CD4-positive, alpha-beta T cell treated with Interleukin-17A for 4 hours (primary cell): ENCODE data around the gene PXDN.

Source experiments
- DNase-seq: peaks from one replicate; pipeline ENCODE4 v3.0.0-alpha.2; 2020; ENCODE audit warnings: mixed read lengths

PXDN gene

DNA sequence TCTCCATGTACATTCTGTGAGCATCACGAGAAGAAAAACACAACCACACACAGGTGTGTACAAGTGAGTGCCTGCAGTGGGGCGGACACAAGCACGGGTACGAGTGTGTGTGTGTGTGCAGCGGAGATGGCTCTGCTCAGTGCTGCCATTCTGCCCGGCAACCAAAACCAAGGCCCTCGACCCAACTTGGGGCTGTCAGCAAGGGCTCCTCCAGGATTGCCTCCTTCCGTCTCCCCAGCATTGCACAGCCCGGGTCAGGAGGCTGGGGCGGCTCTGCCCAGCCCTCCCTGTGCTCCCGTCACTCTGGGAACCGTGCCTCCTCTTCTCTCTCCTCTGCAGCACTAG, 66.5 kb downstream of the PXDN start:
- DNase-seq = no peak

DNA sequence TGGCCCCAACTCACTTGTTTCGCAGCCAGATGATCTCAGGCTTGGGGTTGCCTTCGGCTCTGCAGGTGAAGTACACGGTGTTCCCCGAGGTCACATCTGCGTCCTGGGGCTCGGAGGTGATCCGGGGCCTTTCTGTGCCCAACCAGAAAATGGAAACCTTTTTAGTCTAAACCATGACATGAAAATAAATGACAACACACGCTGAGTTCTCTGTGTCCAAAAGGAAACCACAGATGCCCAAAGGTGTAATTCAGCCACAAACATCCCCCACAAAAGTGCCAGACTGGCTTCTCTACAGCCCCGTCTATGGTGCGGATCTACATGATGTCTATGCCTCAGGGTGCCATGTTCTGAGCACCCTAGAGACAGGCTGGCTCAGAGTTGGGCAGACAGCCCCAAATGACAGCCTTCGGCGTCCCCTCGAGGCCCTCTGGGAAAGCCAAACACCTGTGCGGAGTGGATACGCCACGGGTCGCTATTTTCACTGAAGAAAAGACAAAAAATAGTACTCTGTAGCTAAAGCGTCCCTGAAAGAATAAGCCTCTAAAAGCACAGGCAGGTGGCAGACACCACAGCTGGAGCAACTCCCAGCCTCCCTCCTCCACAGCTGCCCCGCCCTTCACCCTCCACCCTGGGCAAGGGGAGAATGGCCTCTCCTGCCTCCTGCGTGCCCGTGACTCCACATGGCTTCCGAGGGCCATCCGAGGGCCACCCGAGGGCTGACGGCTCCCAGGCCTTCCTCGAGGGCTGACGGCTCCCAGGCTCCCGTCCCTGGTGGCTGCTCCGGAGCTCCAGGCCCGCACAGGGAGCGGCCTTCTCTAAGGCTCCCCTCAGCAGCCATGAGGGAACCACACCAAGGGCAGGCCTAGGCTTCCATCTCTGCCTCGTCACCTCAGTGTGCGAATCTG, 67.1 kb downstream of the PXDN start:
- DNase-seq = no peak

DNA sequence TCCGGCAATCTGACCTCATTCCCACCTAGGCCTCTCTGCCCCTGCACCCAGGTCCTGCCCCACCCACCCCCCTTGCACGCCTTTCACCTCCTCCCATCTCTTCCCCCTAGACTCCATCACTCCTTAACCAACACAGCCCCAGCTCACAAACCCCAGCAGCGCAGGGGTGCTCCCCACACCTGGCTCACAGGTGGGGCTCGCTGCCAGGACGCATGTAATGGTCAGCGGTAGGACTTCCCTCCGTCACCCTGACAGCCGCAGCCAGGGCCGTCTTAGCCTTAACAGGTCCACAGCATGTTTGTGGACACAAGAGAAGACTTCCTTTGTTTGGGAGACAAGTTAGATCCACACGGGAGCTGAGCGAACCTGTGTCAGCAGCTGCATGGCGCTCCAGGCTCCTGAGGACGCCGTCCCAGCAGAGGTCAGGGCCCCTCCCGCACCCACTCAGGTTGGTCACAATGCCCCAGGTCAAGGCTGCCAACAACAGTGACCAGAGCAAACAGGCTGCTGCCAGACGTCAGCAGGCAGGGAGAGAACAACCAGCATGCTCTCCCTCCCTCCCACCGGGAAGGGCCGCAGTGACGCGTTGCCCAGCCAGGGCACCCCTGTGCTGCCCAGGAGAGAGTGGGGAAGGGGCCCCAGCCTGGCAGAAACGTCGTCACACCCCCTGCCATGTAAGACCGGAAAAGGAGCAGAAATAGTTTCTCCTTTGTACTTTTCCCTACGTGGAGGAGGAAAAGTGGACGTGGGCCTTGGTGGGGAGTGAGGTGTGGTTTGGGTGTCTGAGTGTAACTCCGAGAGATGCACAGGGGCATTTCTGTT, 68.0 kb downstream of the PXDN start:
- no peak for DNase-seq

DNA sequence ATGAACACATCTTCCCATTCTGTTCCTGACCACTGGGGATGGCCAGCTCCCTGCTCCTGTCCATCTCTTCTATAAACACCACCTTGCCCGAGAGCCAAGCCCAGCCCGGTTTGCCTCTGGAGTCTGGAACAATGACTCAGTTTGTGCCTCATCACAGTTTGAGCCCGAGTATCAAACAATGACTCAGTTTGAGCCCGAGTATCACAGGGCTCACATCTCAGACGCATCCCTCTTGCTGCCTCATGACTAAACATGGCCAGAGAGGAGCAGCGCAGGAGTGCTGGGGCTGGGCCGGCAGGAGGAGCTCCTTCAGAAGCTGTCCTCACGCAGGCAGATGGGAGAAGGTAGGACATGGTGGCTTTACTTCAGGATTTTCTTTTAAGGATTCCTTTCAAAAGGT, 68.7 kb downstream of the PXDN start:
- DNase-seq = no peak

DNA sequence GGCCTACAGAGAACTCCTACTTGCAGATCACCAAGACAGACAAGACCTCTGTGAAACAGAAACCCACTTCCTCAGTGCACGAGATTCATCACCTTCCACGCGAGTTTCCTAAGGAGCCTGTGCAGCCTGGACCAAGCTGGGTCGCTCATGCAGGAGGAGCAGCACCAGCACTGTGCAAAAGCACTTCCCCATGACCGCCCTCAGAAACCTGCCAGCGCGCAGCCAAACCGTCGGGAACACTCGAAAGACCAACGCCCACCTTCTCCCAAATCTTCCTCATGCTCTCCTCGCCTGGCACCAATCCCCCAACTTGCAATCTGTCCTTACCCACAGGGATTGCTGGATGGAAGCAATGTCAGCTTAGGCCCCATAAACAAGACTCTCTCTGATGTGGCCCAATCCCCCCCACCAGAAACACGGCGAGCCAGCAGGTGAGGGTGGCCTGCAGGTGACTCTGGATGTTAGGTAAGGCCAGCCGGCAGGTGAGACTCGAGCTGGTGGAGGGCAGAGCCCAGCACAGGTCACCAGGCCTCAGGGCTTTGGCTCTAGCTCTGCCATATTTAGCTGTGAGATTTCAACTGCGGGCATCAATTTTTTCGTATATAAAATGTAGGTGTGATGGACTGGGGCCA, 69.4 kb downstream of the PXDN start:
- DNase-seq = no peak

DNA sequence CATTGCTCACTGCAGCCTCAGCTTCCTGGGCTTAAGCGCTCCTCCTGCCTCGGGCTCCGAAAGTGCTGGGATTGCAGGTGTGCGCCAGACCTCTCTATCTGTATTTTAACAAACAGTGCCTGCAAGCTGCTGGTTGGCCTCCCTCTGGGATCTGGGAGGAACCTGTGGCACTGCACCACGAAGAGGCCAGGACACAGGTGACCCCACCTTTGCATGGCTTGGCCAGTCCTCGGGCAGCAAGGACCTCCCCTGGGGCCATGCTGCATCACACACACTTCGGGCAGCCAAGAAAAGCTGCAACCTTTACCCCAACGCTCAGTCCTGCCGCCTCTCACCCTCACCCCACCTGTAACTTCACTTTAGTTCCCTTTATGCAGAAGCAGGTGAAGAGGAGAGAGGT, 70.0 kb downstream of the PXDN start:
- no peak for DNase-seq

DNA sequence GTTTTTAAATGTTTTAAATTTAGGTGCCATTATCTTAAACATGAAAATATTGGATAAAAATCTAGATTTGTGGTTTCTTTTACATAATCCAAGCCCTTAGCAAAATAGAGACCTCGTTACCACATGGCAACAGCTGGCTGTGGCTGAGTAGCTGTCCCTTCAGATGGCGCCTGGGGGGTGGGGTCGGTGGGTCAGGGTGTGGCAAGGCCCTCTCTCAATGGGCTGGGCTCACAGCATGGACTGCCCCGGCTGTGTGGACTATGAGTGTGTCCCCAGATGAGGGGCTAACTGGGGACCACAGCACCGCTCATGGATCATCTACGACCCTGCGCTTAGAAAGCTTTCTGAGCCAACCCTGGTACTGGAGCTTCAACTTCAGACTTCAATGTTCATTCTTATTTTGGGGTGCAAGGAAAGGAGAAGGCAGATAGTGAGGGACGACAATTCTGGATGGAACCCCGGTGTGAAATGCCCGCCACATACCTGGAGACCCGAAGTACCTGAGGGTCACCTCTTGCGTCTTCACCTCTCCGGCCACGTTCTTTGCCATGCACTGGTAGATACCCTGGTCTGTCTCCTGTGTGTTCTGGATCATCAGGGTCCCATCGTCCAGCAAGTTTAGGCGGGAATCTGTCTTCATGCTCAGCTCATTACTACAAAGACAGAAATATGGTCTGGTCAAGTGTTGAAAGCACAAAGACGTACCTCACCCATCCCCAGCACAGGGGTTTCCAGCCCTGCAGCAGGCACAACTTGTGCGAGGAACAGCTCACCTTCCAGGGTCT, 71.0 kb downstream of the PXDN start:
- no peak for DNase-seq

DNA sequence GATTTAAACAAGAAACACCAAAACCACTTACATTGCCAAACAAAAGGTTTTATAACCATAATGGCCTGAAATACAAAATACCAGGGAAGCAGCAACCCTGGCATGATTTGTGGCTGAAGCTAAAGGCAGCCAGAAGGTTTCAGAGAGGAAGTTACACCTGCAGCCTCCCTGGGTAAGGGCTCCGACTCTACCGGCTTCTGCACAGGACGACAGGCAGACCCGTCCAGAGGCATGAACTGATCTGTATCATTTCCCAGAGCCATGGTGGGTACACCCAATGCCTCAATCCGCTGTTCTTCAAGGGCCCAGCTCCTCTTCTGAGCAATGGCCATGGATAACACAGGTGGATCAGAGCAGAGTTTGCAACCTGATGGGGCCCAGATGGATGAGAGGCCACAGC, 71.6 kb downstream of the PXDN start:
- DNase-seq = no peak

DNA sequence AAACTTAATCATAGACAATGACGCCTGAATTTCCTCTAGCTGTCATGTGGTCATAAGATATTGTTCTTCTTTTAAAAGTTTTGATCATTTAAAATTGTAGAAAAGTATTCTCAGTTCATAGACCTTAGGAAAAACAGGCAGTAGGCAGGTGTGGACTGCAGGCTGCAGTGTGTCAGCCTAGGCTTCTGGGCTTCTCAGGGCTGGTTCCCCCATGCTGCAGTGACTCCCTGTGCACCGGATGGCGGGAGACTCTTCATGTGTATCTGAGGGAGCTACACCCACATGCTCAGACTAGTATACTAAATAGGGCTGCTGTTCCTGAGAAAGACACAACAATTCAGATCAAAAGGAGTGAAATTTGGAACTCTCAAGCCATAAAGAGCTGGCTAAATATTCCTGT, 72.4 kb downstream of the PXDN start:
- no peak for DNase-seq

DNA sequence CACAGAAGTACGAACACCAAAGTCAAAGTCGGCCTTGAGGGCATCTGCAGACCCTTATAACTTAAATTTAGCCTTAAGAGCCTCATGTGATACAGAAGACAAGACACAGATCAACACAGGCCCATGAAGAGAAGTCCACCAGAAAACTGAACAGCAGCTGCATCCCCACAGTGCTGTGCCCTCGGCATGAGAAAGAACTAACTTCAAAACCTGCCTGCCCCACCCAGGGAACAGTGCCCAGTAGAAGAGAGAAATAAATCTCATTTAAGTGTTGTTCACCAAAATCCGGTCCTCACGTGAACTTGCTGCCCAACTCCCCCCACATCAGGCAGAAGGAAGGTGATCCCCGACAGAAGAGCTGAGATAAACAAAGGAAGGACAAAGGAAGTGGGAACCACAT, 73.7 kb downstream of the PXDN start:
- DNase-seq = no peak

DNA sequence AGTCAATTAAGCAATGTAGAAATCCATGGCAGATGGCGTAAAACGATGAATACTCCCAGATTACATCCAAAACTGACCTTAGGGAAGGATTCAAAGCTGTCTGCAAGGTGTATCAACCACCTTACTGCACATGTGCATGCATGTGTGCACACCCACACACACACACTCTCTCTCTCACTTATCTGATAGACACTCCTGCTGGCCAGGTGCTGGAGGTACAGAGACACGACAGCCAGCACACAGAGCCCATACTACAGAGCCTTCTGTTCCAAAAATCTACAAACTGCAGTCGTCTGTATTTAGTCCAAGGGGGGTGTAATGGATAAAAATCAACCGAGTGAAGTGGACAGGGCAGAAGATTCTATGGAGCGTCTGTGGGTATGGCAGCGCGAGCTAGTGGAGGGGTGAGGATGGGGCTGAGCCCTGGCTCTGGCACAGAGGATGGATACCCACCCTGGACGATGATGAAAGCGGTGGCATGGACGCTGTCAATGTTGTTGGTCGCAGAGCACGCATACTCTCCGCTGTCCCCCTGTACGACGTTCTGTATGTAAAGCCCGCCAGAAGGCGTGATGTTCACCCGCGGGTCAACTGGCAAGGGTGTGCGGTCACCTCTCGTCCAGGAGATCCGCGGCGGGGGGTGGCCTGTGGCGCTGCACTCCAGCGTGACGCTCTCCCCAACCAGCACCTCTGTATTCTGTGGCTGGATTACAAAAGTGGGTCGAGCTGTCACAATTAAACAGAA, 78.4 kb downstream of the PXDN start:
- DNase-seq = no peak

DNA sequence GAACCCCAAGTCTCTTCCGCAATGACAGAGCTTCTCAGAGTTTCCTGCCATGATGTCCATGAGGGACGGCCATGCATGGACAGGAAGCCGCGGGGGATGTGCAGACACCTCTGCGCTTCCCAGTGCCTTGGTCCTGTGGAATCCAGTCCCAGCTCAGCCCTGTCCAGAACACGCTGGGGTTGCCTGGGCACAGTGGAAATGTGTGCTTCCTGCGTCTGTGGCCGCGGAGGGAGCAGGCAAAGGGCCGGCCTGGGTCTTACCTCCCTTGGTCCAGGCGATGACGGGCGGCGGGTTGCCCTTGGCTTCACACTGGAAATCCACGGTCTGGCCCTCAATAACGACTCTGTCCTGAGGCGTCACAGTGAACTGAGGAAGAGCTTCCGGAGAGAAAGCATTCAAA, 79.6 kb downstream of the PXDN start:
- DNase-seq = no peak

DNA sequence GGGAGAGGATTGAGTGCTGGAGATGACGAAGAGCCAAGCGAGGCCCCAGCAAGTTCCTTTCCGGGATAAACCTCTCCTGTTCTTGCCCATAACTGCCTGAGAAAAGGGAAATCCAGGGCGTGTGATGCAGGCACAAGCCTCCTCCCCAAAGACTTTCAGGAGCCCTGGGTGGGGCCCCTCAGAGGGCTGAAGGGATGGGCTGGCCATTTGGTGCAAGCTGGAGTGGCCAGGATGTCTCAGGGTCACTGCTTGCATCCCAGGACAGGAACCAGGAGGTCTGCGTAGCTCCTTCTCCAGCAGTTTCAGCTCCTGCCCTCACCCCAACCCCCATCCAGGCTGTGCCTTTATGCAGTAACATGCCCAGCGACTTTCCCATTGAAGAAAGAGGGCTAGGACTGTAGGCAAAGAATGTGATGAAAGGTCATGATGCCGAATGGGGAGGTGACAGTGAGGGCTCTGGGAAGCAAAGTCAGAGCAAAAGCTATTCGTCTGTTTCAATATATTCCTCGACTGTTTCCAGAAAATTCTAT, 80.2 kb downstream of the PXDN start:
- no peak for DNase-seq

DNA sequence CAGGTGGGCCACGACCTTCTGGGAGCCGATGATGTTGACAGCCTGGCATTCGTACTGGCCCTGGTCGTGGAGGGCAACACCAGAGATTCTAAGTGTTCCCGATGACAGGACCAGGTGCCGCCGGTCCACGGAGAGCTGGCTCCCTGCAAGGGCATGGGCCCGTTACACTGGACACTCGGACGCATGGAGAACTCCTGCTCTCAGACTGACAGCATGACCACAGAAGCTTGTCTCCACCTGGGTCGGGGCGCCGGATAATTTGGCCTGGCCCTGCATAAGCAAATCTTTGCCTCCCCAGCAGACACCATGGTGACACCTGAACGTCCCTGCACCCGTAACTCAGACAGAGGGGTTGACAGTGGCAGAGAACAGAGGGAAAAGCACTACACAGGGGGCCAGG, 80.7 kb downstream of the PXDN start:
- no peak for DNase-seq

DNA sequence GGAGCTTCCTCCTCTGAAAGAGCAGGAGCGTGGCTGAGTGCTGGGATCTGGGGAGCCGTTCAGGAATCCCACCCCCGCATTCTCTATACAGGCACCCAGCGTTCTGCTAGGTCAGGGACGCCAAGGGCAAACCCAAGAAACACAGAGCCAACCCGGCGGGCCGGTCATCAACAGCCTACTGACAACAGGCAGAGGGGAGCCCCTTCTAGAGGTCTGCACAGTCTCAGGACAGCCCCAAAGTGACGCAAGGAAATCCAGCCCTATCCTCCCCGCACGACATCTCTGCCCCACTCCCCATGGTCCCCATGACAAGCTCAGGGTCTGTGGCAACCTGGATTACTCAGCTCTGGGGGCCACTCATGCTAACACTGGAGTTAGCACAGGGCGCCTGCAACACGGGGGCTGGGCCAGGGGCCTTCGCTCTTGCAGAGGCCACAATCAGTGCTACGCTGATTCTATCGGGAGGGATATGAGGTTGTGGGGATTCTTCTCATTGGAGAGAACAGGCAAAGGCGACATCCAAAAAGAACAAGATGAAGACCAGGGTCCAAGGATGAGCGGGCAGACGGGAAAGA, 81.6 kb downstream of the PXDN start:
- DNase-seq = no peak

DNA sequence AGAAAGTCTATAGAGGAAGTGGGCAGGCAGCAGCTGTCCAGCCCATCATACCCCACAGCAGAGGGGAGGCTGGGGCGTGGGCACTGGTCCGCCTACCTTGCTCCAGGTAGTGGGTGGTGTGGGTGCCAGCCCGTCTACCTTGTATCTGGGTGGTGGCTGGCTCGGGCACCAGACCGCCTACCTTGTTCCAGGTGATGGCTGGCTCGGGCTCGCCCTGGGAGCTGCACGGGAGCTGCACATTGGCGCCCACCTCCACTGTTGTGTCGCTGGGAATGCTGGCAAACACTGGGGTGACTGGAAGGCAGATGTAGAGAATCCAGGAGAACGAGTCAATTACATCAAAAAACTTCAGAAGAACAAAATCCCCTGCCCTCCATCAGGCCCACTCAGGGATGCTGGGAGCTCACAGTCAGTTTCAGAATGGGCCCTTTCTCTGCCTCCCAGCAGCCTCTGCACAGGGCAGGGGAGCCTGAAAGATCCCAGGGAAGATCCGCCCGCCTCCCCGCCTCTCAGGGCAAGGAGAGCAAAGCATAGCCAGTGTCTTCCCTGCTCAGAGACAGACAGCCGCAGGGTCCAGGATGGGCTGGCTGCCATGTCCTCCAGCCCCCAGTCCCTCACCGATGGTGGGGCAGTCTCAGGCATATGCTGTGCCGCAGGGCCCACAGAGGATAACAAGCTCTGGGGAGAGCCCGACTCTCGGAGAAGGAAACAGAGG, 82.3 kb downstream of the PXDN start:
- no peak for DNase-seq

DNA sequence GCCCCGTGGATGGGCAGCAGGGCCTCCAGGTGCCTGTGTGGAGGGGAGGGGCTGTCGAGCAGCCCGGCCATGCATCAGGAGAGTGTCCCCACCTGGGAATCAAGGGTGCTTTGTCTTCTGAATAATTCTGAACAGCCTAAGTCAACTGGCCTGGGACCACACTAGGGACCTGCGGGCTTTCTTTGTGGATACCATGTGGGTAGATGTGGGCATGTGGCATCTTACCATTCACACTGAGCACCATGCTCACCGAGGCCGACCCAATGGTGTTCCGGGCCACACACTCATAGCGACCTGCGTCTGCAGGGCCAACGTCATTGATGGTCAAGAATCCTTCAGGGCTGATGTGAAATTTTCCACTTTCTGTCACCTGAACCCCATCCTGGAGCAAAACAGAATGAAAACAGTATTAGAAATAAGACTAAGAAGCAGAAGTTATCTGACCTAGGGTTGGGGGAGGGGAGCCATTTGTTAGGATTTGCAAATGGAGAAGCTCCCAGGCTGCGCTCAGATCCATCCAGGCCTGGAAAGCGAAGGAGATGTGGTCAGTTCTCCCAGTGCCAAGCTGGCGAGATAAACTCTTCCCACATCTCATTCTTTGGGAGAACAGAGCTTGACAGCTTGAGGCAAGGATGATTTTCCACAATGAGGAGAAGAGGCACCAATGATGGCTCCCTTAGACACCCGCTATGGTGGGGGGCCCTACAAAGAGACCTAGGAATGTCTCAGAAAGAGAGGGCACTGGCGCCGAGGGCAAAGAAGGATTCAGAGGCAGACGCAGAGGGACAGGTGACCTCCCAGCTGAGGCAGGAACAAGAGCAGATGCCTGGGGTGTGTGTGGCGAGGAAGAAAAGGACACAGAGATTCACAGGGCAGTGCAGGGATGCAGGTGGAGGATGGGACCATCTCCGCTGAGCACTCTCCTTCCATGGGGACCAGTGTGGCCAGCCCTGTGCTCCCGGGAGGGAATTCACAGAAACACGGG, 83.4 kb downstream of the PXDN start:
- no peak for DNase-seq

DNA sequence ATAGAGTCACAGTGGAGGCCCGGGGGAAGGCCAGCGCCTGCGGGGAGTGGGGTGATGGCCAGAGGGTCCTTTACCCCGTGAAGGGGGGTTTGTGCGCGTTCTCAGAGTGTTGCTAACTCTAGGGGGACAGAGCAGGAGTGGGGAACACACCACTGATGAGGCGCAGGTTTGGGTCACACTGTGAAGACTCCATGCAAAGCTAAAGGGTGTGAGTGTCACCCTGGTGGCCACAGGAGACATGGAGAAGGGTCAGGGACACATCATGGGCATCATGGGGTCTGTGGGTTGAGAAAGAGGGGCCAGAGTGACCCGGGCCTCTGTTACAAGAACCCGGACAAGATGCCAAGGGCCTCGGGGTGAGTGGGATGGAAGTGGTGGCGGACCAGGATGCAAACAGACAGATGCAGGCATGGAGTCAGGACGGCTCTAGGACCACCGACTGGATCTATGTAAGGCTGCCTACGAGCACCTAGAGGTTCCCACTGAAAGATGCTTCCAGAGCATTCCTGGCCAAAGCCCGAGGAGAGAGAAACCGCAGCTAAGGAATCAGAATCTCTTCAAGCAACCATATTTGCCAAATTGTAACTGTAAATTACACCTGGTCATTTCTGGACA, 84.3 kb downstream of the PXDN start:
- DNase-seq = no peak
